ENCODE measurements around the gene PDC. TPM values are rescaled to one million over a fixed set of nuclear protein-coding genes. Genes with fewer than 3 reads are reported as not detected.

The PDC gene
- total and polyA plus RNA-seq, 2 donors (not counting 3 experiments of a cell fraction or from before 2014, with no cell fraction given), result not detected

- ChIA-PET POLR2A (no interaction called here), CTCF (no interaction called here)
- FAIRE-seq (no peak), DNase-seq (ENCODE audit: low read depth, low spot score) (no peak)
- Histone ChIP-seq H3K4me1 (ENCODE audit: control insufficient read depth, extremely low read depth, insufficient read depth, low read length) (no peaks in the 10 kb centered on the region), H3K27me3 (ENCODE audit: control insufficient read depth in 2 of 2, insufficient read depth in 2 of 2, low read length in 2 of 2) (no peaks in the 10 kb centered on the region), H3K9me1 (replicated peaks; ENCODE audit: control insufficient read depth, extremely low read depth, insufficient read depth, low read length) (no peaks in the 10 kb centered on the region), H3K36me3 (ENCODE audit: control insufficient read depth in 2 of 2, extremely low read depth in 1 of 2, insufficient read depth in 2 of 2, low read length in 2 of 2) (peaks cover 0 to 2% of the 10 kb centered on the region in 2 experiments), H2AFZ (ENCODE audit: low read depth, low read length) (no peak overlapping the region), H3K9ac (replicated peaks; ENCODE audit: extremely low read depth, insufficient read depth, low read length) (no peak overlapping the region), H4K20me1 (replicated peaks; ENCODE audit: control insufficient read depth, extremely low read depth, insufficient read depth, low read length) (no peaks in the 10 kb centered on the region), H3K4me2 (ENCODE audit: insufficient read depth, low read length) (no peak overlapping the region), H3K27ac (ENCODE audit: insufficient read depth, low read depth, low read length) (no peak overlapping the region), H3K4me3 (replicated peaks in 1 of 3; ENCODE audit: insufficient read depth in 1 of 3, low read depth in 1 of 3, low read length in 3 of 3) (no peak overlapping the region), H3K79me2 (ENCODE audit: control insufficient read depth, insufficient read depth, low read length) (no peaks in the 10 kb centered on the region), H3K9me3 (replicated peaks; ENCODE audit: control insufficient read depth, insufficient read depth, low read length) (no peaks in the 10 kb centered on the region)
- dilution Hi-C loops (cut with MboI; ENCODE audit: extremely low pct_ligation_motif_present, low sequenced_read_pairs), result no loop called here
- TF ChIP-seq EZH2 (IDR thresholded peaks at IDR 0.05; ENCODE audit: borderline replicate concordance, low read depth, low read length, severe bottlenecking) (no peak), MYC (IDR thresholded peaks at IDR 0.05; ENCODE audit: low read depth, low read length) (no peak), POLR2AphosphoS5 (IDR thresholded peaks at IDR 0.05; ENCODE audit: insufficient read depth, low read depth, low read length) (no peak), POLR2A (IDR thresholded peaks at IDR 0.05; ENCODE audit: low read depth, low read length) (no peak), MAX (IDR thresholded peaks at IDR 0.05; ENCODE audit: insufficient read depth, insufficient read length) (no peak), GATA2 (IDR thresholded peaks at IDR 0.05; ENCODE audit: insufficient read depth, insufficient read length, low read depth, low read length) (no peak), CTCF (IDR thresholded peaks at IDR 0.05; ENCODE audit: extremely low read depth in 1 of 2, insufficient read depth in 1 of 2, low read depth in 1 of 2, low read length in 2 of 2) (no peak)
- BruUV-seq (replicated peaks), result no TSS peak
- intact Hi-C loops (cut with micrococcal nuclease), result no loop called here
These were observed 34.8 kb downstream of the PDC start for GRCh38 chr1:186426118-186426517.

All from endothelial cell of umbilical vein (primary cell).